GF-D8 (cell line): Measurements from ENCODE around the gene PEX11A.
"Not testable (repeated sequence)": the region's sequence is repeated elsewhere in the genome, so short reads cannot be mapped to it uniquely, and the experiment has no call there.

Experiments
- DNase-seq: peaks from one replicate; lab custom pipeline; 2025; lab: John Stamatoyannopoulos, UW

Gene PEX11A, protein sequence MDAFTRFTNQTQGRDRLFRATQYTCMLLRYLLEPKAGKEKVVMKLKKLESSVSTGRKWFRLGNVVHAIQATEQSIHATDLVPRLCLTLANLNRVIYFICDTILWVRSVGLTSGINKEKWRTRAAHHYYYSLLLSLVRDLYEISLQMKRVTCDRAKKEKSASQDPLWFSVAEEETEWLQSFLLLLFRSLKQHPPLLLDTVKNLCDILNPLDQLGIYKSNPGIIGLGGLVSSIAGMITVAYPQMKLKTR

DNA sequence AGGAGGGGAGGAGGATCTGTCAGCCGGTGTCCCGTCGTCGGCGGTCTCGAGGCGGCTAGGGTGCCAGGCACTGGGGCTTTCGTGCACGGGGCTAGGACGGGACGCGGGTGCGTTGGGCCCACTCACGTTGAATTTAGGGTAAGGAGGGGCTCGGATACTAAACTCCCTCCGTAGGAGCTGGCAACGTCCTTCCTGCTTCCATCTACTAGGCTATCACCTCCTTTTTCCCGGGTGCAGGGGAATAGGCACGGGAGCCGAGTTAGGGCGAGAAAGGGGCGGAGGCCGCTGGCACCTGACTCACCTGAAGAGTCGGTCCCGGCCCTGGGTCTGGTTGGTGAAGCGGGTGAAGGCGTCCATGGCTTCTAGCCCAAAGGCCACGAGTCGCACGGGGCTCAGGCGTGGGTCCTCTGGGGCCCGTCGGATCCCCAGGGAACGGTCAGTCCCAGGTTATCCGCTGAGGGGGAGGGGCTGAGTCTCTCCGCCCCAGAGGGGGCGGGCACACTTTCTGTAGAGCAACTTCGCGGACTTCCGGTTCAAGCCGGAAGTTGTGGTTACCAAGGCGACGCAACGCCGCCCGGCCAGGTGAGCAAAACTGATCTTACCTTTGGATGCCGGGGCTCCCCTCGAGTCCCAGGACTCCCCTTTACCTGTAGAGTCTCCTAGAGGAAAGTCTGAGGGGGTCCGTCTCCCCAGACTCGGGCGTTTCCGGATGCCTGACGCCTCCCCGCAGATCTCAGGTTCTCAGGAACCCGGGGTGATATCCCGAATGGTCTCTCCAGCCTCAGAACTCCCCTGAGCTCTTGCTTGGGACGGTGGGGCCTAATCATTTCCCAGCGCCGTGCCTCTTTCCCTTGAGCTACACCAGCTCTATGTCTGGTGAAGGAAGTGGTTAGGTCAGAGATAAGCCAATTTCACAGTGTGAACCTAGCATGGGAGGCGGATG, at the start of gene PEX11A, which contains the start of gene WDR93:
Gene PEX11A, minus strand, starts transcription at position 479 of the 943 bp plus-strand sequence. Its CDS starts 122 bp downstream, at position 357.
Gene WDR93, plus strand, starts transcription at position 536 of the 943 bp plus-strand sequence. CDS start 10,936 bp downstream, outside the sequence.
- no peak for DNase-seq

DNA sequence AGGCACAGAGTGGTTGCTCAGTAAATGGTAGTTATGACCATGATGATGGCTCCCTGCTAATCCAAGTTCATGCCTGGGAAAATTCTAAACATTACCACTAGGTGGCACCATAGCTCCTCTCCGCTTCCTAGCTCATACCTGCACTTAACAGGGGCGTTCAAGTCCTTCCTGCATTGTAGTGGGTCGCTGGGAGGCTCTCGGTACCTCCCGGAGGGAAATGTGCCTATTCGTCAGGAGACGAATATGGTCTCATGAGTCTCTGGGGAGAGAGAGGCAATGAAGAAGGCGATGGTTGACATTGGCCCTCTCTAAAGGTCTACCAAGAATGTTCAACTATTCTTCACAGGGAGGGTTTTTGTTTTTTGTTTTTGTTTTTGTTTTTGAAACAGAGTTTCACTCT, 49.6 kb upstream of the PEX11A start:
- DNase-seq: peak; percentile 23

DNA sequence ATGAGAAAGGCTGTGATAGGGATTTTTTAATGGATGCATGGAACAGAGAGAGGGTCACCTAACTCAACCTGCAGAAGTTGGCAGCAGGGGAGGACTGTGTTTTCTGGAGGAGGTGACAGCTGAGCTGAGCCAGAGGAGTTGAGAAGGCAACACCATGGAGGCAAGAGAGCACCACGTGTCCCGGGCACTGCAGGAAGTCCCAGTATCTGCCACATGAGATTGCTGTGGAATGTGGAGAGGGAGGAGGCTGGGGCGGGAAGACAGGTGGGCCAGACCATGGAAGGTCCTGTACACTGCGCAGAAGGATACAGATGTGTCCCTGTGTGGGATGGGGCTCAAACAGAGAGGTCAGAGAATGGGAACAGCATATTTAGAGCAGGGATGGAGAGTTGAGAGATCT, 45.2 kb upstream of the PEX11A start:
- no peak for DNase-seq

DNA sequence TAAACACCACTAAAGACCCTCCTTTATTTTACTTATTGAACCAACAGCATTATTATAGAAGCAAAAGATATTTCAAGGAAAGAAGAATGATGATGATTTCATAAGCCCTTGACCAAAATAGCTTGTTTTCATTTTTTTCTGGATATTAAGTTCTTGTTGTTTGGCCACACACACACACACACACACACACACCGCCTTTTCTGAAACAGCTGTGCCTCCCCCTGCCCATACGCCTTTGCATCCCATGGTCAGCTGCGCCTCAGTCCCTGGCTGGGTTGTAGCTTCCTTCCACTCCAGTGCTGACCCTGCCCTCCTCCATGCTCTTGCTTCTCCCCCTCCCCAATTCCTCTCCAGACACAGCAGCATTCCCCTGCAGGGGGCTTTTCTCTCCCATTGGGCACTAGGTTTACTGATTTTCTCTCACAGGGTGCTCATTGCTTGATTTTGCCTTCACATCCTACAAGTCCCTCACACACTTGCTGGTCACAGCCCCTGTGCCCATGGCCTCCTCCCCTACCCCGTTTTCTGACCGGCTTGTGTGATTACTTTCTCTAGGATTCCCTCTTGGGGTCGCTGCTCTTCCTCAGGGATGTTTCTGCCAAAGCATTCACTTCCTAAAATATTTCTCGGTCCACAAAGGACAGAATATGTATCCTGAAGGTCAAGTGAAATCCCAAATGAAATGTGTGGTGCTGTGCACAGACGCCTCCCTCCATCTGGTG, 42.1 kb upstream of the PEX11A start:
- DNase-seq: no peak

DNA sequence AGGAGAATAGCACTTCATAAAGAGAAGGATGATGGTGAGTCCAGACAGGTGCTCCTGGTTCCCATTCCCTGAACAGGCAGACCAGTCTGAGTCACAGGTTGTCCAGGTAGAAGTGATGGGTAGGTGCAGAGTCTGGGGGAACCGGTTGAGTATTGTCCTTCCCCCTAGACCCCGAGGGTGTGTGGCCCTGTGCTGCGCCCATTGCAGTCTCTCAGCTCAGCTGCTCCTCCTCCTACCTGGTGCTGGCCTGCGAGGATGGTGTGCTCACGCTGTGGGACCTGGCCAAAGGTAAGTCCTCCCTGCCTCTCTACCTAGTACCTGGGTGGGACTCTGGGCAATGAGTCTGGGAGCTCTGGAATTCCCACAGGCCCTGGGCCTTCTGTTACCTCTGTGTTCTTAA, 40.7 kb upstream of the PEX11A start:
- no peak for DNase-seq

DNA sequence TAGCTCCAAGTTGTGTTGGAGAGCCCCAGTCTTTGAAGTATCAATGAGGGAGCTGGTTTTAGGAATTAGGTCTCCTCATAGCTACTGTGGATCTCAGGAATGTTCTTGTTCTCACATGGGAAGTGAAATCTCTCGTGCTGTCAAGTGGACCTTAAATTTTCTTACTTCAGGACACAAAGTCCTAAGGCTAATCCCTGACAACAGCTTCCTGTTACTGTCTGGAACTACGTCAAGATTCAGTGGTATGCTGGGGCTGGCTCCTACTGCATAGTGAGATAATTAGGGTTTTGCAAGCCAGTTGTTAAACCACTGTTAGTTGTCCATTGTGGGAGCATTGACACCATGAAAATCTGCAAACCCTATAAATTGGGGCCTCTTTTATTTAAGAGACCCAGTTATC, 37.7 kb upstream of the PEX11A start:
- DNase-seq: no peak

DNA sequence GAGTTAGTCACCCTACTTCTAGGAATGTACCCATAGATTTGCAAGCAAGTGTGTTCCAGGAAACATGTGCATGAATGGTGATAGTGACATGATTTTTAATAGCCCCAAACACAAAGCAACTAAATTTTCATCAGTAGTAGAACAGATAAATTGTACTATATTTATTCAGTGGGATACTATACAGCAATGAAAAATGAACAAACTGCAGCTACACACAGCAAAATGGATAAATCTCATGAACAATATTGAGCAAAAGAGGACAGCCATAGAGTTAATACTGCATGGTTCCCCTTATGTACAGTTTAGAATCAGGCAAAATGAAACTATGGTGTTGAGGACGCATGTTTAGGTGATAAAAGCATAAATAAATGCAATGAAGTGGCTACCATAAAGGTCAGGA, 34.5 kb upstream of the PEX11A start:
- DNase-seq: no peak

DNA sequence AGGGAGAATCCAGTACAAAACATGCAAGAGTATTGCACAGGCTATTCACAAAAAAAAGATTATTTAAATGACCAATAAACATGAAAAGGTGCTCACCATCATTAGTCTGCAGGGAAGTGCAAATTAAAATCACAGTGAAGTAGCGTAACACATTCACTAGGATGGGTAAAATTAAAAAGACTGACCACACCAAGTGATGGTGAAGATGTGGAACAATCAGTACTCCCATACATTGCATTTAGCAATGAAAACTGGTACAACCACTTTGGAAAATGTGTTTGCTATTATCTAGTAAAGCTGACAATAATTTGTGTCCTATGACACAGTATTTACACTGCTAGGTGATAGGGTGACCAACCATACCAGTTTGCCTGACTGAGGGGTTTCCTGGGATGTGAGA, 34.1 kb upstream of the PEX11A start:
- DNase-seq: no peak

DNA sequence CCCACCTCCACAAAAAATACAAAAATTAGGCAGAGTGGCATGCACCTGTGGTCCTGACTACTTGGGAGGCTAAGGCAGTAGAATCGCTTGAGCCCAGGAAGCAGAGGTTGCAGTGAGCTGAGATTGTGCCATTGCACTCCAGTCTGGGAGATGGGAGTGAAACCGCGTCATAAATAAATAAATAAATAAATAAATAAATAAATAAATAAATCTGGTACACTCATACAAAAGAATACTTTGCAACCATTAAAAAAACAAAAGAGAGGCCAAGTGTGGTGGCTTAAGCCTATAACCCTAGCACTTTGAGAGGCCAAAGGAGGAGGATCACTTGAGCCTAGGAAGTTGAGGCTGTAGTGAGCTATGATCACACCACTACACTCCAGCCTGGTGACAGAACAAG, 32.5 kb upstream of the PEX11A start:
- DNase-seq: no peak

DNA sequence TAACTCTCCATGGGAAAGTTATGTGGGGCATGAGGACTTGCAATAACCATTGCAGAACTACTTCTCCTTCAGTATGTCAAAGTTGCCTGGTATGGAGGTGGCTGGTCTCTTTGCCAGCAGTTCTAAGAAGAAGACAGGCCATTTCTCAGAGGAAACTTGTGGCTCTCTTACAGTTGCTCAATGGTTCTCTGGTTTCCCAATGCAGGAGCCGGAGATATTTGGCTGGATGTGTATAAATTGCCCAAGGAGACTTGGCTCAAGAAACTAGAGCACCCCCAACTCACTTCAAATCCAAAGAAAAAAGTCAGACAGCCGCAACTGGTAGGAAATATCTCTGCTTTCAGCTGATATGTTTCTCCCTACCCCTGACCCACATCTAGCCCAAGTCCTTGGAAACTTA, 24.2 kb upstream of the PEX11A start:
- peak; percentile 73 for DNase-seq

DNA sequence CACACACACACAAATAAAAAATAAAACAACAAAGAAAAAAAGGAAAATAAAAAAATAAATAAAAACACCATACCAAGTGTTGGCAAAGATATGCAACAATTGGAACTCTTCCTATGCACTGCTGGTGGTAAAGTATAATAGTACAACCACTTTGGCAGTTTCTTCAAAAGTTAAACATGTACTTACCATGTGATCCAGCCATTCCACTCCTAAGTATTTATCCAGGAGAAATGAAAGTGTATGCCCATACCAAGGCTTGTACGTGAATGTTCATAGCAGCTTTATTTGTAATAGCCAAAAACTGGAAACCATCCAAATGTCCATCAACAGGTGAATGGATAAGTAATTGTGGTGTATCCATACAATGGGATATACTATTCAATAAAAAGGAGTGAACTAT, 17.0 kb upstream of the PEX11A start:
- DNase-seq: no peak

DNA sequence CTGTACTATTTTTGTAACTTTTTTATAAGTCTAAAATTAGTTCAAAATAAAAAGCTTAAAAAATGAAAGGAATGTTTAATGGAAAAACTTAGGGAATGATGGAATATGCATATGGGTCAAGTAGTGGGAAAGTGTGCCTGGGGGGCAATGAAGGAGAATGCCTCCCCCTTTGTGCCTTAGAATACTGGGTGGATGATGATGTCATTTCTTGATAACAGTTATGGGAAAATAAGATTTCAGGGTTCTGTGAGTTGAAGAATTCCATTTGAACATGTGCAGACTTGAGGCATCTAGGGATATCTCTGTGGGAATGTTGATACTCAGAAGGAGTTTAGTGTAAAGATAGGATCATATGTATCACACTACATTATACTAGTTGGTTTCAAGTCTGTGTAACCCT, 13.9 kb upstream of the PEX11A start:
- no peak for DNase-seq

DNA sequence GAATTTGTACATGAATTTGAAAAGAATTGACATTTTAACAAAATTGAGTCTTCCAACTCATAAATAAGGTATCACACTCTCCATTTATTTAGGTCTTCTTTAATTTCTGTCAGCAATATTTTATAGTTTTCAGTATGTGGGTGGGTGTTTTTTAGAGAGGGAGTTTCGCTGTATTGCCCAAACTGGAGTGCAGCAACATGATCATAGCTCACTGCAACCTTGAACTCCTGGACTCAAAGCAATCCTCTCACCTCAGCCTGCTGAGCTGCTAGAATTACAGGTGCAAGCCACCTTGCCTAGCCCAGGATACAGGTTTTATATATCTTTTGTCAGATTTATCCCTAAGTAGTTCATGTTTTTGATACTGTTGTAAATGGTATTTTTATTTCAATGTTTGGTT, 4.6 kb upstream of the PEX11A start:
- DNase-seq: no peak

DNA sequence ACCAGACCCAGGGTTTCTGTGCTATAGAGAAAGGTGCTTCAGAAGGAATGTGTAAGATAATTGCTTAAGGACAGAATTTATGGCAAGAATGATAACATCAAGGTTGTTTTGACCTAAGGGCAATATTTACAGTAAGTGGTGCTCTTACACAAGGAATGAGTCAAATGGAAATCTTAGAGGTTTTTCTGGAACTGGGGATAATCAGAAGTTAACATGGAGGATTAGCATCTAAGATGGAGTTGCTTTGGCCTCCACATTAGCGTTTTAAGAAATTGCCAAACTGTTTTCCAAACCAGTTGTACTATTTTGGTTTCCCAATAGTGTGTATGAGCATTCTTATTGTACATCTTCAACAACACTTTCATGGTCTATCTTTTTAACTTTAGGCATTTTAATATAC, 3.1 kb upstream of the PEX11A start:
- no peak for DNase-seq

DNA sequence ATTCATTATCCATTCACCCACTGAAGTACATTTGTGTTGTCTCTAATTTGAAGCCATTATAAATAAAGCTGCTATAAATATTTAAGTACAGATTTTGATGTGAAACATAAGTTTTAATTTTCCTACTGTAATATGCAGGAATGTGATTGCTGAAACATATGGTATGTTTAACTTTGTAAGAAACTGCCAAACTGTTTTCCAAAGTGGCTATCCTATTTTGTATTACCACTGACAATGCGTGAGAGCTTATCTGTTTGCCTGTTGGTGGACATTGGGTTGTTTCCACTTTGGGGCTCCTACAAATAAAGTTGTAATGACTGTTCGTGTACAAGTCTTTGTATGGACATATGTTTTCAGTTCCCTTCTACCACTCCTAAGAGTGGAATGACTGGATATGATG, 2.5 kb upstream of the PEX11A start:
- DNase-seq: no peak

DNA sequence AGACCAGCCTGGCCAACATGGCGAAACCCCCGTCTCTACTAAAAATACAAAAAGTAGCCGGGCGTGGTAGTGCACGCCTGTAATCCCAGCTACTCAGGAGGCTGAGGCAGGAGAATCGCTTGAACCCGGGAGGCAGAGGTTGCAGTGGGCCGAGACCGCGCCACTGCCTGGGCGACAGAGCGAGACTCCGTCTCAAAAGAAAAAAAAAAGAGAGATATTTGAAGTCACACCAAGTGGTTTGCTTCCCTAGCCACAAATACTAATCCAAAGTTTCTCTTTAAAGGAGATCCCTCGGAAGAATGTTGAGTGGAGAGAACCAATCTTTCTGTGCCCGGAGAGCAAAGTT, 651 bp downstream of the PEX11A start:
- not testable (repeated sequence) for DNase-seq

DNA sequence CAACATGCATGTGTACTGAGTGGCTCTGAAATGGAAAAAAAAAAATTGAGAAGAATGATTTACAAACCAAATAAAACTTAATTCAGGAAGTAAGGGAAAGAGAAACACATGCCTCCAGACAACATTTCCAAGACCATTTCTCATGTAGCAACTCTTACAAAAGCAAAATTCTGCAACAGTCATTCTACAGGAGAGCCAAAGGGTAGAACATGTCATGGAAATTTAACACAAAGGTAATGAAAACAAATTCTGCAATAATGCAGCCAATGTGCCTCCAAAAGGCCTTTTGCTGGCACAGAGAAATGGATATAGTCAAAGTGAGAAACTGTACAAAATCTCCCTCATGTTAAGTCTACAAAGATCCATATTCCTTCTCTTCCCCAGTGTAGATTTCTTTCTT, 4.0 kb downstream of the PEX11A start:
- no peak for DNase-seq

DNA sequence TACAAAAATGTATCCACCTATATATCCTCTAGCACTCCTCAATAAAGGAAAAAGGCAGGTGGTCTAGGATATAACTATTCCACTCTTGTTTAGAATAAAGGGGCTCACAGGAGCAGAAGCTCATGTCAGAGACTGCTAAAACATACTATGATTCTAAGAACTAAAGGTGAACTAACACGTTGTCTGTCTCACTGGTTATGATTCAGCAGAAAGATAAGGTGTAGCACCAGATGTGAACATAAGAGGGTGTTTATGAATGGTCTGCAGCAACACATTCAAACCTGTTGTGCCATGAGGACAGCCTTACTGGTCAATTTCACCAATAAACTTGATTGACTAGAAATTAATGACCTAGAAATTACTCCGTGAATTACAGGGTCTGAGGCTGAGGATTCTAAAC, 4.6 kb downstream of the PEX11A start:
- no peak for DNase-seq

DNA sequence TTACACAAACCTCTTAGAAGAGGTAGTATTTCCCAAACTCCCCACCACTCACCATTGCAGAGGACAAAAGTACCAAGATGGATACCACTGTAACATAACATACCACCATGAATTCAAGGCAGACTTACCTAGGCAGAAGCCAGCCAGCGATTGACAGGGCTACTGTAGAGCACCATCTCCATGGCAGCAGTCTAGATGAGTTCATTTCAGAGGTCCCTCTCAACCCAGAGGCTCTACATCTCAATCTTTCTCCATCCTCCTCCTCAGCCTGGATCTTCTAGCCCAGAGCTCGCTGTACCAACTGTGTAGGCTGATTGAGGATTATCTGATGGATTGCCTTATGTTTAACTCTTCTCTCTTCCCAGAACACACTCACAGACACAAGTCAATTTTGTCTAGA, 9.4 kb downstream of the PEX11A start:
- DNase-seq: no peak

DNA sequence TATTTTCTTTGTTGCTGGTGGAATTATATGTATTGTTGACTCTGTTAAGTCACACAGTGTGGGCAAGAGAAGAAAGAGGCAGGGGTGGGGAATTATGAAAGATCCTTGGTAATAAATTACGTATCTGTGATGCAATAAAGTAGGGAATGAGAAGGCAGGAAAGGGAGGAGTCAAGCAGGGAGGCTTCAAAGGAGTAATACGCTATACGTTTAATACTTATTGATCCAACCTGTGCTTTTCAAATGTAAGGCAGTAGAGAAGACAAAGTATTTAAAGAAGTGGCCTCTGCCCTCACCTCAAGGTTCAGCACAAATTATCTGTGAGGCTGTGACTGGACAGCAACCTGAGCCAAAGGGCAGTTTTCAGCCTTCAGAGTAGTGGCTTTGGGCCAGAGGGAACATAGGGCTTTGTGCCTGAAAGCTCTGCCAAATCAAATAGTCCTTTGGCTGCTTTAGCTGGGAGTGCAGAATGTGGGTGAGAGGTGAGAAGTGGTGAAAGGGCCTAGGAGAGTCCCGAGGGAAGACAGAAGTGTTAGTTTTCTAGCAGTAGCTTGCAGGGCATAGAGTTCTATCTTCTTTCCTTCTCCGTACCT, 10.2 kb downstream of the PEX11A start:
- no peak for DNase-seq

DNA sequence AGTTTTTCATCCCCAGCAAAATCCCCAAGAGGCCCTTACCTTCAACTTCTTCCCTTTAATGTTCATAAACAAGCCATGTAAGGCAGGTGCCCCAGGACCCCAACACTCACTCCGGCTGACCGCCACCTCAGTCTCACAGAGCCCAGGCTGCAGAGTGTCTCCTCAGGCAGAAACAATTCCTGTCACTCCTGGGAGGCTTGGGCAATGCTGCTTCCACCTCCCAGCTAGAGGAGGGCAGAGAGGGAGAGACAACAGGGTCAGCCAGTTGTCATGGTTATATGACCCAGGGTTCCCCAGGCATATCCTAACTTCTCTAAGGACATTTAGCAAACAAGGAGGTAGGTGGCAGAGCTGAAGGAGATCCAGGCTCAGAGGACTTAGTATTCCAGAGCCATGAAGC, 11.3 kb downstream of the PEX11A start, which contains the start of gene PLIN1:
Gene PLIN1, minus strand, starts transcription at position 156 of the 400 bp plus-strand sequence. CDS start 1,878 bp downstream, outside the sequence.
- no peak for DNase-seq

DNA sequence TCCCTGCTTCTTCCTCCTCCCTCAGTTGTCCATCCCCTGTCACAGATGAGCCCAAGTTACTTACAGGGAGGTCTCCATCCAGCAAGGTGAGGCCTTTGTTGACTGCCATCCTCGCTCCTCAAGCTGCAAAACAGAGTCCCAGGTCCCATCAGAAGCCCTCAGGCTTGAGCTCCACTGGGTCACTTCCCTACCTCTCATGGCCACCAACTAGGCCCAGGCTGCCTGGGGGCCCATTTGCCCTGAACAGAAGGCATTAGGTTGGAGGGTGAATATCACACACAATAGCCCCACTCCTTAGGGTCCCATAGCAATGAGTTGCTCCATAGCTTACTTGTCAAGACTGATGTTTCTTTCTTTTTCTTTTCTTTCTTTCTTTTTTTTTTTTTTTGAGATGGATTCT, 13.2 kb downstream of the PEX11A start:
- no peak for DNase-seq
